ENCODE data around the gene FOXP1.

- TF ChIP-seq, protein P1, sequence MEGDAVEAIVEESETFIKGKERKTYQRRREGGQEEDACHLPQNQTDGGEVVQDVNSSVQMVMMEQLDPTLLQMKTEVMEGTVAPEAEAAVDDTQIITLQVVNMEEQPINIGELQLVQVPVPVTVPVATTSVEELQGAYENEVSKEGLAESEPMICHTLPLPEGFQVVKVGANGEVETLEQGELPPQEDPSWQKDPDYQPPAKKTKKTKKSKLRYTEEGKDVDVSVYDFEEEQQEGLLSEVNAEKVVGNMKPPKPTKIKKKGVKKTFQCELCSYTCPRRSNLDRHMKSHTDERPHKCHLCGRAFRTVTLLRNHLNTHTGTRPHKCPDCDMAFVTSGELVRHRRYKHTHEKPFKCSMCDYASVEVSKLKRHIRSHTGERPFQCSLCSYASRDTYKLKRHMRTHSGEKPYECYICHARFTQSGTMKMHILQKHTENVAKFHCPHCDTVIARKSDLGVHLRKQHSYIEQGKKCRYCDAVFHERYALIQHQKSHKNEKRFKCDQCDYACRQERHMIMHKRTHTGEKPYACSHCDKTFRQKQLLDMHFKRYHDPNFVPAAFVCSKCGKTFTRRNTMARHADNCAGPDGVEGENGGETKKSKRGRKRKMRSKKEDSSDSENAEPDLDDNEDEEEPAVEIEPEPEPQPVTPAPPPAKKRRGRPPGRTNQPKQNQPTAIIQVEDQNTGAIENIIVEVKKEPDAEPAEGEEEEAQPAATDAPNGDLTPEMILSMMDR (IDR thresholded peaks at IDR 0.05; ENCODE audit: poor library complexity), result no peak
- no peak for TF ChIP-seq EZH2 (IDR thresholded peaks at IDR 0.05; ENCODE audit: borderline replicate concordance)
Observed at GRCh38 chr3:71300951-71301393, 282.6 kb downstream of the FOXP1 start.
